Omental fat pad (tissue), 4 donors: Measurements from ENCODE around the gene AKAP9. TPM values are rescaled to one million over a fixed set of nuclear protein-coding genes. Genes with fewer than 3 reads are reported as not detected.

Experiments used
- ATAC-seq: fragments of 150-250 bp; one replicate; pipeline ENCODE4 v1.9.1; 2016; ENCODE audit warnings: mild to moderate bottlenecking, moderate library complexity; ENCODE audit not compliant: low FRiP score
- DNase-seq: peaks from one replicate; pipeline ENCODE4 v3.0.0-alpha.2; 2019; ENCODE audit warnings: low spot score
- CTCF ChIP-seq, 3 donors: fragments of 450-650 bp; IDR thresholded peaks; one replicate each; pipeline ENCODE4 v1.5.1; 2016 to 2017; ENCODE audit warnings: antibody characterized with exemption in 3 of 3, mild to moderate bottlenecking in 3 of 3, moderate library complexity in 2 of 3
- total RNA-seq, 4 donors: library from RNA; depleted of rRNA; stranded (reverse); fragments of >200 nt; gene quantifications; one replicate each; pipeline ENCODE4 v1.1.0, GENCODE V29; 2016

Gene AKAP9
- total RNA-seq, 4 donors from 2014 or later: 44.4 to 73.9 (median 62.7) TPM

- ATAC-seq: no peak
- no peak for TF ChIP-seq CTCF (IDR thresholded peaks at IDR 0.05)
- no peak for DNase-seq
Measured at GRCh38 chr7:91988213-91988612, 47.6 kb downstream of the AKAP9 start.

- no peak for DNase-seq
- no peak for TF ChIP-seq CTCF (IDR thresholded peaks at IDR 0.05)
Measured at GRCh38 chr7:91993976-91994375, 53.3 kb downstream of the AKAP9 start.

DNA sequence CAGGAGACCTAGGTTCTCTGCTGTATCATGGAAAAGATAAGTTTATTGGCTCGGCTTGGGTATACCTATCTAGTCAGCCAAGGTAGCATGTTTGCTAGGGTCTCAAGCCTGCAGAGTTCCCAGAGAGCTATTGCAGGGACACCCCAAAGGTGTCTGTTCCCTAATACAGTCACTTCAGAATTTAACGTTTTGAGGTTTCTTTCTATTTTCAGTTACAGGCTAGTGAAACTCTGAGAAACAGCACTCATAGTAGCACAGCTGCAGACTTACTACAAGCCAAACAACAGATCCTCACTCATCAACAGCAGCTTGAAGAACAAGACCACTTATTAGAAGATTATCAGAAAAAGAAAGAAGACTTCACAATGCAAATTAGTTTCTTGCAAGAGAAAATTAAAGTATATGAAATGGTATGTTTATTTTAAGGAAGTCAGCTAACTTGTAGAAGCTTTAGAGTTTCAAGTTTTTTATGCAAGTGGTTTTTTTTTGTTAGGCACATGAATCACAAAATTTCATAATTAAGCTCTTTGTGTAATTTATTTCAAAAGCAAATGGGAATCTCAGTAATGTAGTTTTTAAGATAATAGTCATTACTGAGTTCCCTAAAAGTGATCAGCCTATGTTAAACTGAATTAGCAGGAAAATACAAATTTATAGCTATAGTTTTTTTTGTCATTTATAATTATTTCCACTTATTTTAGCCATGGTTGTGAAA is 54.9 kb downstream of the AKAP9 start:
- ATAC-seq (no peak), DNase-seq (no peak)
- no peak for TF ChIP-seq CTCF (IDR thresholded peaks at IDR 0.05)

More at GRCh38 chr7:91993976-91994375, 53.3 kb downstream of the AKAP9 start:
- ATAC-seq: no peak

DNA sequence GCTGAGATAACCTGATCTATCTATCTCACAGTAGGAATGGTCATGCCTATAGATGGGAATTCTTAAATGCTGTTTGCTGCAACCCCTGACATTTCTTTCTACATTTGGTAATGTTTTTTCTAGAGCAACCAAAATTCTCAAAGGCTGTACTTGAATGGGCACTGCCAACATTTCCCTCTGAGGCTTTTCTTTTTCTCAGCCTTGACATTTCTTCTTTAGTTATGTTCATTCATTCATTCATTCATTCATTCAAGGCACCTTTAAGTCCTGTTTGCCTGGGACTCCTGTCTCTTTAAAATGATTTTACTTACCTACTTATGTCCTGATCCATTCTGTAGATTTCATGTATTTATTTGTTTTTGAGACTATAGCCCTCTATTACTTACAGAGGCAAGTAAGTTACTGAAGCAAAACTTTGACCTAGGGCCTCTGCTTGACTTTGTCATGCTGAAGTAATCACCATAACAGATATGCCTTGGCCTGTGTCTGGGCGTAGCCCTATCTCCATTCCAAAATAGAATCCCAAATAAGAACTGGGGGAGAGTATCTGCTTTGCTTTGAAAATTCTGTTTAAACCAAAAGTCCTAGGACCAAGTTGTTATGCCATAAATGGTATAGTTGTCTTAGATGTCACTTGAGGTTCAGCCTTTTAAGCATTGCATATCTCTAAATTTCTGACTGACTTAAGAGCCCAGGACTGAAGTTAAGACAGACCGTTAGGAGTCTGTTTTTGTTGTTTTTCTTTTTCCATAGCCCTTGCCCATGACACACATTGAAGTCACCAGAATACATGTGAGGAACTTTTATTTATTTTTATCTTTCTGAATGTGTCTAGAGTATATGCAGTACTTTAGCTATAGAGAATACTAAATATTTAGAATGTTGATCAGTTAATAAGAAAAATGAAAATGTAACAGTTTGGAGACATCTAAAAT is 59.2 kb downstream of the AKAP9 start:
- no peak for ATAC-seq
- no peak for TF ChIP-seq CTCF (IDR thresholded peaks at IDR 0.05)
- no peak for DNase-seq

DNA sequence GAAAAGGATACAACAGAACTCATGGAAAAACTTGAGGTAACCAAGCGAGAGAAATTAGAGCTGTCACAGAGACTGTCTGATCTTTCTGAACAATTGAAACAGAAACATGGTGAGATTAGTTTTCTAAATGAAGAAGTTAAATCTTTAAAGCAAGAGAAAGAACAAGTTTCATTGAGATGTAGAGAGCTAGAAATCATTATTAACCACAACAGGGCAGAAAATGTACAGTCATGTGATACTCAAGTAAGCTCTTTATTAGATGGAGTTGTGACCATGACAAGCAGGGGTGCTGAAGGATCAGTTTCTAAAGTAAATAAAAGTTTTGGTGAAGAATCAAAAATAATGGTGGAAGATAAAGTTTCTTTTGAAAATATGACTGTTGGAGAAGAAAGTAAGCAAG is 62.1 kb downstream of the AKAP9 start:
- no peak for ATAC-seq
- TF ChIP-seq CTCF (IDR thresholded peaks at IDR 0.05): no peak

GRCh38 chr7:92006046-92006445 is 65.4 kb downstream of the AKAP9 start:
- no peak for ATAC-seq
- no peak for TF ChIP-seq CTCF (IDR thresholded peaks at IDR 0.05)
- DNase-seq: no peak

More for the DNA sequence above, 62.1 kb downstream of the AKAP9 start:
- no peak for DNase-seq
